NCI-H1092 (cell line): ENCODE measurements around the gene KCNK2.
"Not testable (repeated sequence)": the region's sequence is repeated elsewhere in the genome, so short reads cannot be mapped to it uniquely, and the experiment has no call there.

Experiments
- DNase-seq: peaks from one replicate; lab custom pipeline; 2025; lab: John Stamatoyannopoulos, UW

Gene KCNK2

DNA sequence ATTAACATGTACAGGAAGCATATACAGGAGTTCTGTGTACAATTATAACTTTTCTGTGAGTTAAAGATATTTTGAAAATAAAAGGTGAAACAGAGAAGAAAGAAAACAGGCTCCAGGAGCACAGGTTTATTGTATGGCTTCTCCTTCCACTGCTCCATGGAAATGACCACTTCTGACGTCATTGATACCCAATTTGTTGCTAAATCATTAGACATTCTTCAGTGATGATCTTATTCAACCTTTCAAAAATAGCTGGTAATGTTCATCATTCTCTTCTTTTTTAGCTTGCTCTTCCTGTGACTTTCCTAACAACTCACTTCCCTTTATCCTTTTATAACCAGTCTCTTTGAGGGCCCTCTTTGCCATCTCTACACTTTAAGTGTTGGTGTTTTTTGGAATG lies 77.8 kb downstream of the KCNK2 start:
- DNase-seq = no peak

DNA sequence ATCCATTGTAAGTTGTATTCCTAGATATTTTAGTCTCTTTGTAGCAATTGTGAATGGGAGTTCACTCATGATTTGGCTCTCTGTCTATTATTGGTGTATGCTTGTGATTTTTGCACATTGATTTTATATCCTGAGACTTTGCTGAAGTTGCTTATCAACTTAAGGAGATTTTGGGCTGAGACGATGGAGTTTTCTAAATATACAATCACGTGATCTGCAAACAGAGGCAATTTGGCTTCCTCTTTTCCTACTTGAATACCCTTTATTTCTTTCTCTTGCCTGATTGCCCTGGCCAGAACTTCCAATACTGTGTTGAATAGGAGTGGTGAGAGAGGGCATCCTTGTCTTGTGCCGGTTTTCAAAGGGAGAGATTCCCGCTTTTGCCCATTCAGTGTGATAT lies 80.6 kb downstream of the KCNK2 start:
- not testable (repeated sequence) for DNase-seq

- DNase-seq = no peak
Observed at GRCh38 chr1:215166886-215167285, 84.3 kb downstream of the KCNK2 start.

GRCh38 chr1:215181518-215181917 lies 99.0 kb downstream of the KCNK2 start:
- no peak for DNase-seq

DNA sequence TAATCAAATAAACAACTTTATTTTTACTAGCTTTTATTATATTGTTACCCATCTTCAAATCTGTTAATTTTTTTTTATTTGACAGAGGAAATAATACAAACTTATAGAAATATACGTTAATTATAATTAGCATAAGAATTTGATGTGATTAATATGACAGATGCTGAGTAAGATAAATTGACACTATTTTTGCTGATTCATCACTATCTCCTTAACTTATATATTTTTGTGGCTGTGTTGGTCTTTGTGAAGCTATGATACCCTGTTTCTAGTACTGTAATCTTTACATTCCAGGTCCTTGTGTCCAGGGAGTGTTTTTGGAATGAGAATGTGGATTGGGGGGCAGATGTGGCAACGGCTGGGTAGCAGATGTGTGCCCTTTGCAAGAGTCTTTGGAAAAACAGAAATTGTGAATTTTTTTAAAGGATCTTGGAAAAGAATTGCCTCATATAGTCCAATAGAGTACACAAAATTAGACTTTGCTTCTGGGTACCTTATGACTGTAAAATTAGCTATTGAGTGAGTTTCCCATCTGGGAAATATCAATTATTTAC lies 102.6 kb downstream of the KCNK2 start:
- DNase-seq = no peak

- DNase-seq = no peak
Observed at GRCh38 chr1:215188302-215188950, 105.9 kb downstream of the KCNK2 start.

DNA sequence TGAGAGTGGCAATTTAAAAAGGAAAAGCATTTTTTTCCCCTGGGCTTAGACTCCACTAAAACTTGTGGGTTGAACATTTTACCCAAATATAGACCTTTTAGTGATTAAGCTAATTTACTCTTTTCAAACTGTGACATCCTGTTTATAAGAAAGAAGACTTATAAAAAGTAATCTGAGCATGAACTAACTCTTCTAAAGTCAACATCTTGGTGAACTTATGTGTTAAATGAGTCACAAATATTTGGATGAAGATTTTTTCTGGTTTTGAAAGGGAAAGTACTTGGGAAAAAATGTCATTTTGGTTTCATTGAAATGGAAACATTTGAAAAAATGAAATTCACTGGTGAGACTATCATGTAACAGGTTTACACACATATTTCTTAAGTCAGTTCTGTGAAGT lies 109.8 kb downstream of the KCNK2 start:
- DNase-seq = no peak

GRCh38 chr1:215198021-215198420 lies 115.5 kb downstream of the KCNK2 start:
- DNase-seq = no peak

DNA sequence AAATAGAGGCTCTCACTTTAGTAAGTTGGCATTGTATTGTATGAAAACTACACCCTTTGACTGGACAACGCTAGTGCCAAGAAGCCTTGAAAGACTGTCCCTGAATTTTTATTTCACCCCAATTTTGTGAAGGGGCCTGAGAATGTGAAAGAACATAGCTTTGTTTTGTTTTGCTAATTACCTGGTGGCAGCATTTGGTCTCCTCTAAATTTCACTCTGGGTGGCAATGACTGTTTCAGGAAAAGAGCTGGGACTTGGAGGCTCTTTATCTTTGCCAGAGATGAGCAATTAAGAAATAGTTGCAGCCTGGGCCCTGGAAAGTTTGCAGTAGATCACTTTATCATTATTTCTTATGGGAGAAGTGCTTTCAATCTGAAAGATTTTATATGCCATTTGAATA lies 117.6 kb downstream of the KCNK2 start:
- DNase-seq = no peak

DNA sequence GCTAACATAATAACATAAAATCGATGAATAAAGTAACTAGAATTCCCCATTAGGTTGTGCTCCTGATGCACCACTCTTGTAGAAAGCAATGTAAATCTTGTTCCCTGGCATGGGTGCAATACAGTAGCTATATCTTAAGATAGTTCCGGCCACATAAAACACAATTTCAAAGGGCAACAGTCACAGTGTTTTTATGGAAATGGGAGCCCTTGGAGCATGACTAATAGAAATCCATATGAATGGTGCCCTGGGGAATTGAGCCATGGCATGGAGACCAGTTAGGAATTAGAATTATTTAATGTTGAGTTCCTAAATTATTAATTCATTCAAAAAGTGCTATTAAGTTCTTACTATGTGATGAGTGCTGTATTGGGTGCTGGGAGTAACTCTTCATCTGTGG lies 118.7 kb downstream of the KCNK2 start:
- no peak for DNase-seq

- no peak for DNase-seq
Observed at GRCh38 chr1:215202868-215203267, 120.3 kb downstream of the KCNK2 start.

- no peak for DNase-seq
Observed at GRCh38 chr1:215210167-215210566, 127.6 kb downstream of the KCNK2 start.

GRCh38 chr1:215215846-215216245 lies 133.3 kb downstream of the KCNK2 start:
- DNase-seq = no peak

DNA sequence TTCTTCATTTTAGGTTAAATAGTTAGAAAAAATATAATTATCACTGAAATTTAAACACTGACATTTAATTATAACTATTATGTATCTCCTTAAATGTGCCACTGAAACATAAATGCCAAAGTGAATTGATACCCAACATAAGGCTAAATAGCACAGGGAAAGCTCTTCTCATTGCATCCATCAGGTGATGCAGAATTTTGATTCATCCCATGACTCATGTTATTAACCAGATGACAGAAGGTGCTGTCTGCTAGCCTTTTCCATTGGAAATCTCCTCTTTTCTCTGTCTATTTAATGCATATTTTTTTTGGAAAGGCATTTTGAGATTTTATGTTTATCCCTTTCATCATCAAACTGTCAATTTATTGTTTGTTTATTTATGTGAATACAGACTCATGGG lies 136.8 kb downstream of the KCNK2 start:
- DNase-seq = no peak

- no peak for DNase-seq
Observed at GRCh38 chr1:215220346-215220745, 137.8 kb downstream of the KCNK2 start.

DNA sequence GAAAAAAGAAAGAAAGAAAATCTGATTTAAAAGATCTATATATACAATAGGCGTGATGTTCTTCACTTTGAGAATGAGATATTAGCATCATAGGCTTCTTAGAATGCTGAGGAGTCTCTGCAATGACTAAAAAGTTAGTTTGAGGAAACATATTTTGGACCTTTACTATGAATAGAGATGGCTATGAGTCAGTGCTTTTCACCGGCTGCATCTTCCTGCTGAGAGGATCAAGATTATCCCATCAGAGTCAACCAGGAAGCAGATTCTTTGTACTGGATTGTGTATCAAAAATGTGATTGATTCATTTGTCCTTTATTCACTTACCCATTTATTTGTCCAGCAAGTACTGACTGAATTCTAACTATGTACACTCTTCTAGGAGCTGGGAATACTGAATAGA lies 144.2 kb downstream of the KCNK2 start:
- no peak for DNase-seq

DNA sequence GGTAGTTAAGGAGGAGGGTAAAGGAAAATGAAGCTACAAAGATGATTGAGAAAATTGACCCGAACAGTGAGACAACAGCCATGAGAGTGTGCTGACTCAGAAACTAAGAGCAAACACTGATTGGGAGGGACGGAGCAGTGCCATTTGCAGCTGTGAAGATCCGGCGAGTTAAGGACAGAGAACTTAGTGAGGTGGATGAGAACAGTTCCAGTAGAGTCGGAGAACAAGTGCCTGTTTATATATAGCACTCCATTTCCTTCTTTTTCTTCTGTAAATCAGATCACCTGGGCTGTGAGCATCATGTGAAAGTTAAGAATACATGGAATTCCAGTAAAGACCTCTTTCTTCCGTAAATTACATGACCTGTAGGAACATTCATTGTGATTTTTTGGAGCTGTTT lies 145.7 kb downstream of the KCNK2 start:
- DNase-seq = no peak

- DNase-seq = no peak
Observed at GRCh38 chr1:215241451-215241850, 158.9 kb downstream of the KCNK2 start.

GRCh38 chr1:215243345-215244054 lies 161.0 kb downstream of the KCNK2 start:
- DNase-seq = no peak

DNA sequence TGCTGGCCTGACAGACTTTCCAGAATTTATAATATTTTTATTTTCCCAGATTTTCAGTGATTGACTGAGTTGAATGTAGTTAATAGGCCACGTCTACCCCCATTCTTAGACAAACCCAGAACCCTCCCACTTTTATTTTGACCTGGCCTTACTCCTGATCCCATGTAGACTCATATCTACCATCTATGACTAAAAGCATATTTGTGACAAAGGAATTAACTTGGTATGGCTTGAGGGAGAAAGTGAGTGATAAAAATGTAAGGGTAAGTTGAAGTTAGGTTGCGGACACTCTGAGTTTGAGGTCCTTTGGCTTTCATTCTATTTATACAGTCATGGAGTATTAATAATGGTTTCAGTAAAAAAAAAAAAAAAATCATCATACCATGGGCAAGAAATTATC lies 168.4 kb downstream of the KCNK2 start:
- no peak for DNase-seq

- no peak for DNase-seq
Observed at GRCh38 chr1:215251428-215251827, 168.9 kb downstream of the KCNK2 start.

DNA sequence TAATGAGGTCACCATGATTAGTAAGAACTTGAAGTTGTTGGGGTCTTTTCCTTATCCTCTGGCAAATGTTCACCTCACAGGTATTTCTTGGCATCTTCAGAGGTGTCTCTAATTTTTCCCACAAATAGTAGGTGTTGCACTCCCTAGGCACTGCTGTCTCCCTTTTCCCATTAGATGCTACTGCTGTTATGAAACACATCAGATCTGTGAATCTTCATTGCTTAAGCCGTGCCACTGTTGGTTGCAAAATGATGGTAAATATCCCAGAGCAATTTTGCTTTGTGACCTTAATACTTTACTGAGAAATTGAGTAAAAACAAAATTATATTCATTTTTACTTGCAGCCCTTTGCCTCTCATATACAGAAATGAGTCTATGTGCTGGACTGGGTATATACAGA lies 169.6 kb downstream of the KCNK2 start:
- DNase-seq = no peak

- no peak for DNase-seq
Observed at GRCh38 chr1:215256936-215257679, 174.6 kb downstream of the KCNK2 start.
